GM12878 (cell line): ENCODE measurements around the gene GHRL. TPM values are rescaled to one million over a fixed set of nuclear protein-coding genes. Genes with fewer than 3 reads are reported as not detected.

Source experiments
- ATAC-seq: fragments of 200-7000 bp; cut with Tn5 transposase; 3 replicates; pipeline ENCODE4 v1.9.1; 2020; ENCODE audit warnings: mild to moderate bottlenecking, moderate library complexity
- BruUV-seq: library from RNA; stranded (reverse); fragments of 400-500 nt; replicated peaks from 2 replicates; lab custom pipeline; 2021; lab: Mats Ljungman, UMichigan
- CTCF ChIA-PET: fragments of 300-600 bp; sonication (Branson Sonifier 250); formaldehyde crosslinking; extraction: SDS; loops from one replicate; lab custom pipeline; 2021; ENCODE audit warnings: inconsistent platforms; lab: Yijun Ruan, JAX
- POLR2A ChIA-PET: fragments of 350-600 bp; formaldehyde crosslinking; extraction: SDS; loops from one replicate; lab custom pipeline; 2021; ENCODE audit warnings: inconsistent platforms; lab: Charles Lee
- RAD21 ChIA-PET: fragments of 300-600 bp; sonication (Branson Sonifier 250); formaldehyde crosslinking; loops from one replicate; lab custom pipeline; 2023; ENCODE audit warnings: antibody characterized with exemption; ENCODE audit not compliant: unreplicated experiment; lab: Charles Lee
- SMC1A ChIA-PET: fragments of 300-600 bp; sonication (Branson Sonifier 250); formaldehyde crosslinking; loops from one replicate; lab custom pipeline; 2023; ENCODE audit not compliant: unreplicated experiment, uncharacterized antibody; lab: Charles Lee
- DNase-seq: peaks from one replicate; pipeline ENCODE4 v3.0.0-alpha.2; 2011; ENCODE audit warnings: low read depth, low spot score
- FAIRE-seq: peaks from 3 replicates; lab custom pipeline; 2011; peaks lifted over from hg19 to GRCh38; lab: Jason Lieb, UNC
- H2AFZ ChIP-seq: 2 replicates; pipeline ENCODE4 v1.6.0; 2011; ENCODE audit warnings: low read depth, low read length, control low read depth; ENCODE audit not compliant: control insufficient read depth
- H3K27ac ChIP-seq: 2 replicates; pipeline ENCODE4 v1.5.1; 2011; ENCODE audit warnings: control low read depth; ENCODE audit not compliant: control insufficient read depth, insufficient read depth
- H3K27me3 ChIP-seq, 2 experiments: replicated peaks in 1 of 2; 2 replicates each; pipeline versions ENCODE4 v1.6.0 to v1.6.1; 2011; ENCODE audit warnings: low read length in 1 of 2; ENCODE audit not compliant: control insufficient read depth in 2 of 2, insufficient read depth in 2 of 2
- H3K36me3 ChIP-seq, 2 experiments: 2 replicates each; pipeline ENCODE4 v1.5.1; 2011; ENCODE audit warnings: low read length in 1 of 2; ENCODE audit not compliant: control insufficient read depth in 2 of 2, insufficient read depth in 2 of 2
- H3K4me1 ChIP-seq: 2 replicates; pipeline ENCODE4 v1.6.1; 2011; ENCODE audit warnings: mild to moderate bottlenecking, low read length, moderate library complexity, mixed read lengths; ENCODE audit not compliant: control insufficient read depth, insufficient read depth
- H3K4me2 ChIP-seq: 2 replicates; pipeline ENCODE4 v1.6.0; 2011; ENCODE audit warnings: control low read depth; ENCODE audit not compliant: control insufficient read depth, insufficient read depth
- H3K4me3 ChIP-seq: fragments of 200-600 bp; sonication (generic); 2 replicates; pipeline ENCODE4 v1.5.1; 2016
- H3K79me2 ChIP-seq: 2 replicates; pipeline ENCODE4 v1.6.0; 2011; ENCODE audit warnings: low read length; ENCODE audit not compliant: control insufficient read depth, insufficient read depth
- H3K9ac ChIP-seq: 2 replicates; pipeline ENCODE4 v1.8.0; 2011; ENCODE audit warnings: low read length, control low read depth, mixed read lengths; ENCODE audit not compliant: control insufficient read depth, insufficient read depth
- H3K9me3 ChIP-seq: replicated peaks from 3 replicates; pipeline ENCODE4 v1.5.1; 2011; ENCODE audit warnings: mild to moderate bottlenecking, low read length; ENCODE audit not compliant: control insufficient read depth, insufficient read depth
- H4K20me1 ChIP-seq: 2 replicates; pipeline ENCODE4 v1.6.0; 2011; ENCODE audit not compliant: control insufficient read depth, insufficient read depth
- ATF7 ChIP-seq: fragments of 450-650 bp; IDR thresholded peaks from 2 replicates; pipeline ENCODE4 v1.6.1; 2016; ENCODE audit warnings: low read depth, mild to moderate bottlenecking
- CHD1 ChIP-seq: IDR thresholded peaks from 2 replicates; pipeline ENCODE4 v1.6.1; 2012; ENCODE audit warnings: low read depth, low read length, improper control_type of control experiment
- CREB1 ChIP-seq: IDR thresholded peaks from 2 replicates; pipeline ENCODE4 v1.6.1; 2012; ENCODE audit warnings: low read depth, mild to moderate bottlenecking, inconsistent platforms
- DPF2 ChIP-seq: fragments of 450-650 bp; IDR thresholded peaks from 2 replicates; pipeline ENCODE4 v1.6.1; 2017; ENCODE audit warnings: mild to moderate bottlenecking
- EGR1 ChIP-seq, 2 experiments: IDR thresholded peaks; 1 replicate in 1 of 2; 2 replicates in 1 of 2; pipeline ENCODE4 v1.6.1; 2011 to 2012; ENCODE audit warnings: low read depth in 2 of 2, low read length in 2 of 2, borderline replicate concordance in 1 of 2, mild to moderate bottlenecking in 1 of 2, moderate library complexity in 1 of 2
- HCFC1 ChIP-seq: fragments of 150-350 bp; IDR thresholded peaks from 2 replicates; pipeline ENCODE4 v1.6.1; 2014; ENCODE audit warnings: low read length
- MEF2A ChIP-seq: IDR thresholded peaks from 2 replicates; pipeline ENCODE4 v1.6.1; 2011; ENCODE audit warnings: low read depth, mild to moderate bottlenecking, low read length, moderate library complexity; ENCODE audit not compliant: insufficient read depth
- MTA2 ChIP-seq: fragments of 450-650 bp; IDR thresholded peaks from 2 replicates; pipeline ENCODE4 v1.6.1; 2016; ENCODE audit warnings: low read depth, mild to moderate bottlenecking, moderate library complexity
- MYB ChIP-seq: fragments of 150-350 bp; IDR thresholded peaks from 2 replicates; pipeline ENCODE4 v1.6.1; 2014; ENCODE audit warnings: mild to moderate bottlenecking, low read depth, low read length, borderline replicate concordance
- MYC ChIP-seq: IDR thresholded peaks from 2 replicates; pipeline ENCODE4 v1.6.1; 2011; ENCODE audit warnings: mild to moderate bottlenecking, low read length, moderate library complexity, inconsistent platforms; ENCODE audit not compliant: insufficient read depth, insufficient replicate concordance, insufficient read length, severe bottlenecking
- PAX5 ChIP-seq: IDR thresholded peaks from 2 replicates; pipeline ENCODE4 v1.6.1; 2011; ENCODE audit warnings: low read depth, low read length, borderline replicate concordance
- SIN3A ChIP-seq: IDR thresholded peaks from 2 replicates; pipeline ENCODE4 v1.6.1; 2012; ENCODE audit warnings: low read depth, low read length, improper control_type of control experiment
- ZBTB4 ChIP-seq: fragments of 450-650 bp; formaldehyde crosslinking; IDR thresholded peaks from 2 replicates; pipeline ENCODE4 v1.4.0; 2022; ENCODE audit warnings: mild to moderate bottlenecking, moderate library complexity
- ZNF274 ChIP-seq: IDR thresholded peaks from one replicate; pipeline ENCODE4 v1.8.0; 2011; ENCODE audit not compliant: insufficient read length, insufficient read depth
- ZNF384 ChIP-seq: IDR thresholded peaks from 2 replicates; pipeline ENCODE4 v1.6.1; 2012; ENCODE audit warnings: low read depth, mild to moderate bottlenecking, low read length, improper control_type of control experiment, borderline replicate concordance
- WGBS: methylation state at CpG from one replicate; pipeline ENCODE4 v1.1.6; 2016; ENCODE audit warnings: low lambda C conversion rate; ENCODE audit not compliant: insufficient replicate concordance, insufficient coverage; ENCODE audit errors: missing lambda C conversion rate; 5-methylcytosine and 5-hydroxymethylcytosine counted together
- in situ Hi-C: fragments of 300-500 bp; cut with MboI; formaldehyde crosslinking; loops from 9 replicates; pipeline ENCODE4 v1.14.3; 2018; ENCODE audit warnings: mixed read lengths
- intact Hi-C: fragments of 100-400 bp; cut with micrococcal nuclease; formaldehyde crosslinking; loops from one replicate; pipeline ENCODE4 v1.14.2; 2022; ENCODE audit not compliant: unreplicated experiment
- polyA plus RNA-seq, 11 experiments: library from polyadenylated mRNA; depleted of rRNA in 4 of 11; unstranded in 6 of 11; stranded (reverse) in 5 of 11; fragments of >200 nt; fragmentation: Nextera tagmentation in 4 of 11; fragmentation: Illumina TruSeq in 1 of 11; extraction: Ambion mirVana in 4 of 11; extraction: Trizol in 1 of 11; gene quantifications; 1 replicate in 1 of 11; 2 replicates in 10 of 11; pipeline versions ENCODE4 v1.2.1 to v1.2.3, GENCODE V29; 2011 to 2016; ENCODE audit warnings: inconsistent platforms in 2 of 11, missing spikeins in 2 of 11, low read depth in 1 of 11
- total RNA-seq, 4 experiments: library from RNA; depleted of rRNA in 3 of 4; stranded (reverse); fragments of >200 nt in 3 of 4; fragmentation: Illumina TruSeq in 1 of 4; extraction: Trizol in 1 of 4; gene quantifications; 2 replicates each; pipeline versions ENCODE4 v1.2.1 to v1.2.3, GENCODE V29; 2013 to 2021
- TF ChIP-seq, protein P1 (sequence below): IDR thresholded peaks from 2 replicates; pipeline ENCODE4 v1.6.1; 2012; ENCODE audit warnings: low read depth, low read length, improper control_type of control experiment

GHRL gene
- total and polyA plus RNA-seq, 10 of the 15 experiments (the other 5 are each of a cell fraction or from before 2014, with no cell fraction given), result 0.35 to 2.2 (median 0.88) TPM

DNA sequence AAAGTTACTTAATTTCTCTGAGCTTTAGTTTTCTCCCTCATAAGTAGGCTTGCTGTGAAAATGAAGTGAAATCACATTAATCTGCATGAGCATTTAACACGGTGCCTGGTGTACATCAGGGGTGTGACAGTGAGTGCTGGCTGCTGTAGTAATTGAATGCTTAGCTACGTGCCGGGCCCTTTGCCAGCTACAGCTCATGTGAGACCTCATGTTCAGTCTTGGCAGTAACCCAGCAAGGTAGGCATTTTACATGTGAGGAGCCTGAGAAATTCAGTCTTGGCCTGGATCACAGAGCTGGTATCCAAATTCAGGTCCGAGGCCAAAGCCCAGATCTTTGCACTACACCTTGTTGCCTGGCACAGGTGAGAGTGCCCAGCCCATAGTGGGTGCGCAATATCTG, 9.1 kb downstream of the GHRL start:
- Histone ChIP-seq H2AFZ (no peak overlapping the region), H3K4me1 (peaks cover 7% of the 10 kb centered on the region; the same call in 1 of the 2 replicates), H3K79me2 (no peaks in the 10 kb centered on the region), H3K27ac (no peak overlapping the region), H4K20me1 (no peaks in the 10 kb centered on the region), H3K4me2 (no peak overlapping the region), H3K36me3 (peaks cover 22 to 30% of the 10 kb centered on the region in 2 experiments), H3K9ac (no peak overlapping the region), H3K4me3 (no peak overlapping the region), H3K27me3 (no peaks in the 10 kb centered on the region), H3K9me3 (no peaks in the 10 kb centered on the region)
- no TSS peak for BruUV-seq
- DNase-seq, result no peak
- in situ Hi-C loops (no loop called here), intact Hi-C loops (no loop called here)
- SMC1A ChIA-PET, result interaction anchor here (1.2 to 3.9 kb wide), 2 partner anchors 9 to 20 kb away, joined by 3 to 13 read pairs; partner anchors contain the start of gene GHRL
- CTCF ChIA-PET, result no interaction called here
- no peak for ATAC-seq
- 85% methylated on average over 5 of the region's 5 CpGs for WGBS
- no peak for TF ChIP-seq ZBTB4 (CRISPR knock-in tag)
- no peak for TF ChIP-seq ZNF384
- no peak for TF ChIP-seq MTA2
- TF ChIP-seq MYC, result no peak
- TF ChIP-seq PAX5, result no peak
- TF ChIP-seq EGR1 (IDR thresholded peaks at IDR 0.05; ENCODE audit: borderline replicate concordance in 1 of 2, low read depth in 2 of 2, low read length in 2 of 2), result no peak
- no peak for TF ChIP-seq HCFC1
- no peak for TF ChIP-seq ATF7
- no peak for TF ChIP-seq CREB1
- no peak for TF ChIP-seq ZNF274
- no peak for TF ChIP-seq CHD1
- TF ChIP-seq SIN3A, result no peak
- no peak for TF ChIP-seq MEF2A
- no peak for TF ChIP-seq DPF2
- TF ChIP-seq, protein P1, sequence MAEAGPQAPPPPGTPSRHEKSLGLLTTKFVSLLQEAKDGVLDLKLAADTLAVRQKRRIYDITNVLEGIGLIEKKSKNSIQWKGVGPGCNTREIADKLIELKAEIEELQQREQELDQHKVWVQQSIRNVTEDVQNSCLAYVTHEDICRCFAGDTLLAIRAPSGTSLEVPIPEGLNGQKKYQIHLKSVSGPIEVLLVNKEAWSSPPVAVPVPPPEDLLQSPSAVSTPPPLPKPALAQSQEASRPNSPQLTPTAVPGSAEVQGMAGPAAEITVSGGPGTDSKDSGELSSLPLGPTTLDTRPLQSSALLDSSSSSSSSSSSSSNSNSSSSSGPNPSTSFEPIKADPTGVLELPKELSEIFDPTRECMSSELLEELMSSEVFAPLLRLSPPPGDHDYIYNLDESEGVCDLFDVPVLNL, result no peak
- TF ChIP-seq MYB, result no peak
- no peak for FAIRE-seq
- RAD21 ChIA-PET, result interaction anchor here (1.3 kb wide), 1 partner anchor 9 kb away, joined by 8 read pairs; the partner anchor contains the start of gene GHRL
- POLR2A ChIA-PET, result interaction anchor here (0.5 to 1.2 kb wide), 4 partner anchors 9 to 36 kb away, joined by 3 to 4 read pairs (median 3); partner anchors contain the start of gene GHRL
